Suprapubic skin (tissue), 4 donors: Measurements from ENCODE around the gene ZSCAN1. TPM values are rescaled to one million over a fixed set of nuclear protein-coding genes. Genes with fewer than 3 reads are reported as not detected.
A peak's percentile ranks its signal among the peaks of the same experiment; 100 is the strongest.
"Not testable (repeated sequence)": the region's sequence is repeated elsewhere in the genome, so short reads cannot be mapped to it uniquely, and the experiment has no call there.

Source experiments
- DNase-seq, 2 donors: peaks; one replicate each; pipeline ENCODE4 v3.0.0-alpha.2; 2019; ENCODE audit warnings: low spot score in 2 of 2
- H3K27ac ChIP-seq: fragments of 200-600 bp; sonication (generic); one replicate; pipeline ENCODE4 v1.5.1; 2019
- H3K27me3 ChIP-seq: fragments of 200-600 bp; sonication (generic); one replicate; pipeline ENCODE4 v1.5.1; 2019
- H3K36me3 ChIP-seq: fragments of 200-600 bp; sonication (generic); one replicate; pipeline ENCODE4 v1.5.1; 2019
- H3K4me1 ChIP-seq: fragments of 200-600 bp; sonication (generic); one replicate; pipeline ENCODE4 v1.5.1; 2019
- H3K4me3 ChIP-seq: fragments of 200-600 bp; sonication (generic); one replicate; pipeline ENCODE4 v1.5.1; 2019; ENCODE audit warnings: mild to moderate bottlenecking
- H3K9me3 ChIP-seq: fragments of 200-600 bp; sonication (generic); one replicate; pipeline ENCODE4 v1.5.1; 2019
- CTCF ChIP-seq, 2 donors: fragments of 200-600 bp in 1 of 2; fragments of 450-650 bp in 1 of 2; sonication (generic) in 1 of 2; IDR thresholded peaks; one replicate each; pipeline ENCODE4 v1.5.1; 2016 to 2019; ENCODE audit warnings: antibody characterized with exemption in 2 of 2, mild to moderate bottlenecking in 1 of 2, moderate library complexity in 1 of 2
- EP300 ChIP-seq: sonication (generic); formaldehyde crosslinking; IDR thresholded peaks from one replicate; pipeline ENCODE4 v1.6.1; 2017; ENCODE audit warnings: antibody characterized with exemption
- POLR2A ChIP-seq, 2 donors: fragments of 450-650 bp; IDR thresholded peaks; one replicate each; pipeline ENCODE4 v1.6.1; 2017; ENCODE audit warnings: antibody characterized with exemption in 2 of 2, mild to moderate bottlenecking in 2 of 2, moderate library complexity in 2 of 2
- POLR2AphosphoS5 ChIP-seq, 3 donors: sonication (generic); formaldehyde crosslinking; IDR thresholded peaks; one replicate each; pipeline ENCODE4 v1.6.1; 2017; ENCODE audit warnings: antibody characterized with exemption in 3 of 3
- WGBS: methylation state at CpG from one replicate; pipeline ENCODE4 v1.1.5; 2018; 5-methylcytosine and 5-hydroxymethylcytosine counted together
- total RNA-seq, 4 donors: library from RNA; depleted of rRNA; stranded (reverse); fragments of >200 nt; gene quantifications; one replicate each; pipeline ENCODE4 v1.1.0, GENCODE V29; 2016

The ZSCAN1 gene
- total RNA-seq, 4 donors from 2014 or later: not detected

- Histone ChIP-seq H3K27me3 (no peaks in the 10 kb centered on the region), H3K36me3 (peaks cover 60% of the 10 kb centered on the region), H3K9me3 (peaks cover 11% of the 10 kb centered on the region), H3K27ac (peak within 1 kb of the TSS; percentile 92), H3K4me3 (peak within 1 kb of the TSS; percentile 95), H3K4me1 (peaks cover 26% of the 10 kb centered on the region)
- peak; percentile 88 to 89 for DNase-seq
- under 1% methylated on average over 77 of the region's 91 CpGs for WGBS
- TF ChIP-seq EP300: no peak
- TF ChIP-seq POLR2A (IDR thresholded peaks at IDR 0.05): peak in 1 of 2 donors; percentile 73
- TF ChIP-seq POLR2AphosphoS5 (IDR thresholded peaks at IDR 0.05): peak in 2 of 3 donors; percentile 80 to 82
- TF ChIP-seq CTCF (IDR thresholded peaks at IDR 0.05): no peak
Observed at GRCh38 chr19:58002384-58003173, 31.2 kb upstream of the ZSCAN1 start, which contains the start of gene ZNF606. TSS of gene ZNF606 (minus strand) at chr19:58002820. CDS start at chr19:58001319, 1,501 bp downstream.

DNA sequence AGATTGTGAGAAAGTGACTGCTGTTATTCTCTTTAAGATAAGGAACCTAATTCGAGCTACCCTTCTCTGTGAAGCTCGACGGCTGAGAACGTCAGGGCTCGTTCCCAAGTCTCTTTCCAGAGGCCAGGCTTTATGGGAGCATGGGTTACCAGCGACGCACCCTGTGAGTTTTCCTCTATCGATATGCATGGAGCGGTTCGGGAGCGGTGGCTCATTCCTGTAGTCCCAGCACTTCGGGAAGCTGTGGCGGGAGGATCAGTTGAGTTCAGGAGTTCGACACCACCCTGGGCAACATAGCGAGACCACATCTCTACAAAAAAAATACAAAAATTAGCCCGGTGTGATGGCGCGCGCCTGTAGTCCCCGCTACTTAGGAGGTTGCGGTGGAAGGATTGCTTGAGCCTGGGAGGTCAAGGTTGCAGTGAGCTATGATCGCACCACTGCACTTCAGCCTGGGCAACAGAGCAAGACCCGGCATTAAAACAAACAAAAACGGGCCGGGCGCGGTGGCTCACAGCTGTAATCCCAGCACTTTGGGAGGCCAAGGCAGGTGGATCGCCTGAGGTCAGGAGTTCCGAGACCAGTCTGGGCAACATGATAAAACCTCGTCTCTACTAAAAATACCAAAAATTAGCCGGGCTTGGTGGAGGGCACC, 30.5 kb upstream of the ZSCAN1 start:
- peak overlapping the region; percentile 92 for H3K27ac ChIP-seq
- peaks cover 54% of the 10 kb centered on the region for H3K36me3 ChIP-seq
- H3K9me3 ChIP-seq: peaks cover 11% of the 10 kb centered on the region
- TF ChIP-seq POLR2AphosphoS5 (IDR thresholded peaks at IDR 0.05) (no peak), EP300 (no peak)
- peaks cover 26% of the 10 kb centered on the region for H3K4me1 ChIP-seq
- peak overlapping the region; percentile 95 for H3K4me3 ChIP-seq
- DNase-seq: no peak
- WGBS: 26% methylated on average over 25 of the region's 31 CpGs
- H3K27me3 ChIP-seq: no peaks in the 10 kb centered on the region

GRCh38 chr19:58007285-58007684, 26.5 kb upstream of the ZSCAN1 start:
- WGBS: 100% methylated on average over 1 of the region's 1 CpG
- Histone ChIP-seq H3K9me3 (peaks cover 11% of the 10 kb centered on the region), H3K4me1 (peaks cover 30% of the 10 kb centered on the region), H3K36me3 (peaks cover 32% of the 10 kb centered on the region), H3K27ac (no peak overlapping the region), H3K27me3 (no peaks in the 10 kb centered on the region), H3K4me3 (no peak overlapping the region)
- TF ChIP-seq CTCF (IDR thresholded peaks at IDR 0.05): no peak
- TF ChIP-seq POLR2A (IDR thresholded peaks at IDR 0.05): no peak
- TF ChIP-seq POLR2AphosphoS5 (IDR thresholded peaks at IDR 0.05): no peak
- no peak for TF ChIP-seq EP300
- no peak for DNase-seq

GRCh38 chr19:58008877-58009276, 24.9 kb upstream of the ZSCAN1 start:
- peak overlapping the region; percentile 52 for H3K4me3 ChIP-seq

DNA sequence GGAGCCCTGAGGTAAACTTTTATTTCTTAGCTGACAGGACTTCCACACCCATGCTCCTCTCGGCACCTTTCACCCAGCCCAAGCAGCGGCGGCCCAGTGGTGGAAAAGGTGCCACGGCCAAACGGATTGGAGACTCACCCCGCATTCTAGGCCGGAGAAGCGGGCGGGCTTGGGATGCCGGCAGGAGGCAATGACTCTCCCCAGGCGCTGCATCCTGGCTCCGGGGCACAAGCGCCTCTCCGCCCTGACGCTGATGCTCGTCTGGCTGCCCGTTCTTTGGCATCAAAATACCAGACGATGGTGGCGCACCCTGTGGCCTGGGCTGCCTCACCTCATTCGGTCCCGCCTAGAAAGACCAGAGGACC, 24.5 kb upstream of the ZSCAN1 start:
- WGBS: 4% methylated on average over 4 of the region's 21 CpGs
- peaks cover 2% of the 10 kb centered on the region for H3K9me3 ChIP-seq
- H3K27ac ChIP-seq: peak overlapping the region; percentile 83

More at GRCh38 chr19:58008877-58009276, 24.9 kb upstream of the ZSCAN1 start:
- DNase-seq, H3K9me3 ChIP-seq, H3K27me3 ChIP-seq: not testable (repeated sequence)
- Histone ChIP-seq H3K4me1 (peaks cover 20% of the 10 kb centered on the region), H3K27ac (peak overlapping the region; percentile 83), H3K36me3 (peaks cover 32% of the 10 kb centered on the region)
- 32% methylated on average over 10 of the region's 10 CpGs for WGBS

More for the DNA sequence above, 24.5 kb upstream of the ZSCAN1 start:
- Histone ChIP-seq H3K27me3 (no peaks in the 10 kb centered on the region), H3K4me3 (peak overlapping the region; percentile 52), H3K36me3 (peaks cover 30% of the 10 kb centered on the region), H3K4me1 (peaks cover 16% of the 10 kb centered on the region)
- TF ChIP-seq CTCF (IDR thresholded peaks at IDR 0.05) (no peak), POLR2A (IDR thresholded peaks at IDR 0.05) (no peak), EP300 (no peak), POLR2AphosphoS5 (IDR thresholded peaks at IDR 0.05) (no peak)
- no peak for DNase-seq
